IMR-90 (cell line): ENCODE results near the gene DNAJA4. TPM values are rescaled to one million over a fixed set of nuclear protein-coding genes. Genes with fewer than 3 reads are reported as not detected.
A peak's percentile ranks its signal among the peaks of the same experiment; 100 is the strongest.

Source experiments
- ATAC-seq: fragments of 200-7000 bp; cut with Tn5 transposase; 2 replicates; pipeline ENCODE4 v1.9.1; 2020; ENCODE audit warnings: low read depth, mild to moderate bottlenecking, moderate library complexity
- BruUV-seq: library from RNA; stranded (reverse); fragments of 400-500 nt; replicated peaks from 2 replicates; lab custom pipeline; 2021; lab: Mats Ljungman, UMichigan
- CTCF ChIA-PET: fragments of 300-600 bp; formaldehyde crosslinking; extraction: SDS; loops from one replicate; lab custom pipeline; 2021; ENCODE audit warnings: antibody characterized with exemption; lab: Yijun Ruan, JAX
- POLR2A ChIA-PET: fragments of 300-600 bp; sonication (Branson Sonifier 250); formaldehyde crosslinking; loops from one replicate; lab custom pipeline; 2022; ENCODE audit warnings: antibody characterized with exemption; ENCODE audit not compliant: unreplicated experiment; lab: Charles Lee
- DNase-seq: peaks from one replicate; pipeline ENCODE4 v3.0.0; 2013
- H2AFZ ChIP-seq: replicated peaks from 2 replicates; pipeline ENCODE3; 2013; ENCODE audit warnings: low read length, mild to moderate bottlenecking; ENCODE audit not compliant: poor library complexity
- H2AK5ac ChIP-seq: 2 replicates; pipeline ENCODE4 v1.6.1; 2013; ENCODE audit warnings: low read depth, low read length, inconsistent platforms
- H2AK9ac ChIP-seq: replicated peaks from 2 replicates; pipeline ENCODE3; 2013; ENCODE audit warnings: mild to moderate bottlenecking, low read depth, low read length, moderate library complexity; ENCODE audit not compliant: poor library complexity
- H2BK120ac ChIP-seq: 2 replicates; pipeline ENCODE4 v1.6.1; 2013; ENCODE audit warnings: low read depth, low read length, inconsistent platforms
- H2BK15ac ChIP-seq: 3 replicates; pipeline ENCODE4 v1.6.1; 2013; ENCODE audit warnings: low read depth, low read length, inconsistent platforms
- H2BK20ac ChIP-seq: 2 replicates; pipeline ENCODE4 v1.6.1; 2013; ENCODE audit warnings: low read depth, mild to moderate bottlenecking, inconsistent platforms, low read length, moderate library complexity
- H2BK5ac ChIP-seq: 2 replicates; pipeline ENCODE4 v1.6.1; 2013; ENCODE audit warnings: mild to moderate bottlenecking, low read depth, low read length, inconsistent platforms; ENCODE audit not compliant: poor library complexity, severe bottlenecking
- H3K14ac ChIP-seq: replicated peaks from 2 replicates; pipeline ENCODE4 v1.6.1; 2013; ENCODE audit warnings: low read depth, low read length, inconsistent platforms
- H3K18ac ChIP-seq: 2 replicates; pipeline ENCODE4 v1.6.1; 2013; ENCODE audit warnings: low read depth, low read length, control low read depth
- H3K23ac ChIP-seq: 2 replicates; pipeline ENCODE4 v1.6.1; 2013; ENCODE audit warnings: low read depth, low read length, inconsistent platforms
- H3K27ac ChIP-seq: 2 replicates; pipeline ENCODE4 v1.5.1; 2013; ENCODE audit warnings: mild to moderate bottlenecking, control low read depth, low read length; ENCODE audit not compliant: insufficient read depth
- H3K27me3 ChIP-seq: 2 replicates; pipeline ENCODE4 v1.6.1; 2013; ENCODE audit warnings: low read length; ENCODE audit not compliant: control insufficient read depth, insufficient read depth
- H3K36me3 ChIP-seq: 2 replicates; pipeline ENCODE4 v1.6.1; 2013; ENCODE audit warnings: low read length, mixed read lengths; ENCODE audit not compliant: control insufficient read depth, insufficient read depth
- H3K4ac ChIP-seq: 2 replicates; pipeline ENCODE4 v1.6.1; 2013; ENCODE audit warnings: low read depth, low read length, inconsistent platforms
- H3K4me1 ChIP-seq: 2 replicates; pipeline ENCODE4 v1.6.1; 2013; ENCODE audit warnings: low read length, mixed read lengths; ENCODE audit not compliant: control insufficient read depth, insufficient read depth
- H3K4me2 ChIP-seq: 2 replicates; pipeline ENCODE4 v1.6.1; 2013; ENCODE audit warnings: low read depth, mild to moderate bottlenecking, control low read depth, low read length, moderate library complexity
- H3K4me3 ChIP-seq: 2 replicates; pipeline ENCODE4 v1.5.1; 2013; ENCODE audit warnings: low read depth, mild to moderate bottlenecking, control low read depth, low read length, moderate library complexity; ENCODE audit not compliant: insufficient read depth
- H3K56ac ChIP-seq: 2 replicates; pipeline ENCODE4 v1.6.1; 2013; ENCODE audit warnings: low read length, inconsistent platforms; ENCODE audit not compliant: insufficient read depth; ENCODE audit errors: extremely low read depth
- H3K79me1 ChIP-seq, 2 experiments: 2 replicates each; pipeline ENCODE4 v1.6.1; 2013; ENCODE audit warnings: low read length in 2 of 2, inconsistent platforms in 1 of 2, low read depth in 1 of 2
- H3K9ac ChIP-seq: 2 replicates; pipeline ENCODE4 v1.6.1; 2013; ENCODE audit warnings: low read depth, low read length, control low read depth
- H3K9me1 ChIP-seq: 2 replicates; pipeline ENCODE4 v1.6.1; 2013; ENCODE audit warnings: low read length, inconsistent platforms; ENCODE audit not compliant: insufficient read depth
- H3K9me3 ChIP-seq: 2 replicates; pipeline ENCODE4 v1.6.1; 2013; ENCODE audit warnings: low read length; ENCODE audit not compliant: control insufficient read depth, insufficient read depth
- H4K20me1 ChIP-seq: 2 replicates; pipeline ENCODE4 v1.6.1; 2013; ENCODE audit warnings: low read length, inconsistent platforms; ENCODE audit not compliant: insufficient read depth
- H4K5ac ChIP-seq: 2 replicates; pipeline ENCODE4 v1.6.1; 2013; ENCODE audit warnings: mild to moderate bottlenecking, low read depth, low read length, control low read depth
- H4K8ac ChIP-seq, 2 experiments: 2 replicates each; pipeline ENCODE4 v1.6.1; 2013; ENCODE audit warnings: low read depth in 2 of 2, low read length in 2 of 2, control low read depth in 1 of 2, inconsistent platforms in 1 of 2
- H4K91ac ChIP-seq: 2 replicates; pipeline ENCODE4 v1.6.1; 2013; ENCODE audit warnings: low read depth, low read length, inconsistent platforms; ENCODE audit not compliant: insufficient read depth
- CEBPB ChIP-seq: IDR thresholded peaks from 2 replicates; pipeline ENCODE4 v1.6.1; 2012; ENCODE audit warnings: low read depth, low read length, improper control_type of control experiment
- MAFK ChIP-seq: IDR thresholded peaks from 2 replicates; pipeline ENCODE4 v1.6.1; 2012; ENCODE audit warnings: low read depth, low read length, improper control_type of control experiment
- MAZ ChIP-seq: IDR thresholded peaks from 2 replicates; pipeline ENCODE4 v1.6.1; 2012; ENCODE audit warnings: low read depth, mild to moderate bottlenecking, low read length, improper control_type of control experiment, moderate library complexity, borderline replicate concordance
- POLR2A ChIP-seq: IDR thresholded peaks from 2 replicates; pipeline ENCODE4 v1.6.1; 2012; ENCODE audit warnings: mild to moderate bottlenecking, low read depth, low read length
- RCOR1 ChIP-seq: IDR thresholded peaks from 2 replicates; pipeline ENCODE4 v1.6.1; 2012; ENCODE audit warnings: mild to moderate bottlenecking, low read length, improper control_type of control experiment; ENCODE audit not compliant: insufficient replicate concordance
- RFX5 ChIP-seq: IDR thresholded peaks from 2 replicates; pipeline ENCODE4 v1.8.0; 2012; ENCODE audit warnings: low read depth, mild to moderate bottlenecking, low read length, moderate library complexity
- SMC3 ChIP-seq: fragments of 150-350 bp; IDR thresholded peaks from 2 replicates; pipeline ENCODE4 v1.6.1; 2016; ENCODE audit warnings: low read depth, mild to moderate bottlenecking, antibody characterized with exemption, low read length, moderate library complexity
- WGBS, 2 experiments: methylation state at CpG; one replicate each; pipeline versions ENCODE4 v1.1.5 to v1.1.7; 2013; ENCODE audit warnings: missing lambda C conversion rate in 2 of 2; ENCODE audit not compliant: insufficient read length in 1 of 2; ENCODE audit errors: extremely low coverage in 2 of 2; 5-methylcytosine and 5-hydroxymethylcytosine counted together
- dilution Hi-C: fragments of 300-500 bp; cut with HindIII; formaldehyde crosslinking; loops from one replicate; pipeline ENCODE4 v1.14.3; 2018; ENCODE audit warnings: low sequenced_read_pairs; ENCODE audit not compliant: unreplicated experiment
- in situ Hi-C: fragments of 300-500 bp; cut with MboI; formaldehyde crosslinking; loops from 3 replicates; pipeline ENCODE4 v1.14.3; 2019; ENCODE audit warnings: low sequenced_read_pairs, inconsistent platforms, mixed read lengths
- intact Hi-C: fragments of 100-400 bp; cut with micrococcal nuclease; formaldehyde crosslinking; loops from 2 replicates; pipeline ENCODE4 v1.10.0; 2022
- polyA plus RNA-seq, 3 experiments: library from polyadenylated mRNA; depleted of rRNA; stranded (reverse); fragments of >200 nt; gene quantifications; 2 replicates each; pipeline ENCODE4 v1.2.3, GENCODE V29; 2012; ENCODE audit warnings: low replicate concordance in 1 of 3
- total RNA-seq: library from RNA; depleted of rRNA; stranded (reverse); fragments of >200 nt; gene quantifications from 2 replicates; pipeline ENCODE4 v1.2.3, GENCODE V29; 2012
- TF ChIP-seq, protein P1 (sequence below): conservative IDR thresholded peaks from 2 replicates; pipeline ENCODE4 v1.5.1; 2012; ENCODE audit warnings: mild to moderate bottlenecking, low read depth, low read length, improper control_type of control experiment

The DNAJA4 gene
- total and polyA plus RNA-seq, 2 of the 4 experiments (the other 2 are of a cell fraction), result 0.18 to 0.32 TPM

DNA sequence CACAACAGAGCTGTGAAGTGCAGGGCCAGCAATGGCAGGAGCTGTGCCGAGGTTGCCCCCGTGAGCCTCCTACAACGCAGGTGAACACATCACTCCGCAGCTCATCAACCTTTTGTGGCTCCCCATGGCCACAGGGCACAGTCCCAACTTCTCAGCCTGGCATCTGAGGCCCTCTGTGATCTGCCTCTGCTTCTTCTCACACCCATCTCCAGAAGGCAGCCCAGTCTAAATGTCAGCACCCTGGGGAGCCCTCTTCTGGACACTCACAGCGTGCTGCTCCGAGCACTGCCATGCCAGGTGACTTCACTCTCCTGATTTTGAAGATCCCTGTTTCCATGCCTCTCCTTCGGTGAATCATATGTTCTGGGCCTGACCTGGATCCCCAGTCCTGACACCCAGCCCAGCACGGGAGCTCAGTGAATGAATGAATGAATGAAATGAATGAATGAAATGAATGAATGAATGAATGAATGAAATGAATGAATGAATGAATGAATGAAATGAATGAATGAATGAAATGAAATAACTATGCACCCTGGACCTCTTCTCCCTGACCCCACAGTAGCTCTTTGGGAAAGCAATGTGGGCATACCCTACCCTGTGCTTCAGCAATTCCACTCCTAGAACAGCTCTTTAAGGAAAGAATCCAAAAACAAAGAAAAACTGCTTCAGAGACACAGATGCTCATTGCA, 52.9 kb downstream of the DNAJA4 start:
- Histone ChIP-seq H3K36me3 (no peaks in the 10 kb centered on the region), H3K9me1 (peaks cover 6% of the 10 kb centered on the region; the same call in 1 of the 2 replicates), H4K8ac (no peak overlapping the region), H2BK15ac (no peak overlapping the region), H3K4me2 (no peak overlapping the region), H2AK9ac (no peak overlapping the region), H2AFZ (no peak overlapping the region), H3K4ac (no peak overlapping the region), H2BK5ac (no peak overlapping the region), H3K23ac (no peak overlapping the region), H4K91ac (no peak overlapping the region), H4K20me1 (no peaks in the 10 kb centered on the region), H2AK5ac (no peak overlapping the region), H3K9me3 (no peaks in the 10 kb centered on the region), H3K9ac (no peak overlapping the region), H3K4me1 (no peaks in the 10 kb centered on the region), H4K5ac (no peak overlapping the region), H3K27me3 (peaks cover 23% of the 10 kb centered on the region; the same call in 1 of the 2 replicates), H2BK120ac (no peak overlapping the region), H3K18ac (no peak overlapping the region), H3K56ac (no peak overlapping the region), H3K79me1 (no peaks in the 10 kb centered on the region), H2BK20ac (no peak overlapping the region), H3K4me3 (no peak overlapping the region), H3K14ac (no peak overlapping the region), H3K27ac (no peak overlapping the region)
- no peak for TF ChIP-seq RFX5
- no peak for TF ChIP-seq CEBPB
- no peak for TF ChIP-seq MAFK
- TF ChIP-seq MAZ, result no peak
- TF ChIP-seq POLR2A, result no peak
- TF ChIP-seq RCOR1, result no peak
- TF ChIP-seq SMC3, result no peak
- TF ChIP-seq, protein P1, sequence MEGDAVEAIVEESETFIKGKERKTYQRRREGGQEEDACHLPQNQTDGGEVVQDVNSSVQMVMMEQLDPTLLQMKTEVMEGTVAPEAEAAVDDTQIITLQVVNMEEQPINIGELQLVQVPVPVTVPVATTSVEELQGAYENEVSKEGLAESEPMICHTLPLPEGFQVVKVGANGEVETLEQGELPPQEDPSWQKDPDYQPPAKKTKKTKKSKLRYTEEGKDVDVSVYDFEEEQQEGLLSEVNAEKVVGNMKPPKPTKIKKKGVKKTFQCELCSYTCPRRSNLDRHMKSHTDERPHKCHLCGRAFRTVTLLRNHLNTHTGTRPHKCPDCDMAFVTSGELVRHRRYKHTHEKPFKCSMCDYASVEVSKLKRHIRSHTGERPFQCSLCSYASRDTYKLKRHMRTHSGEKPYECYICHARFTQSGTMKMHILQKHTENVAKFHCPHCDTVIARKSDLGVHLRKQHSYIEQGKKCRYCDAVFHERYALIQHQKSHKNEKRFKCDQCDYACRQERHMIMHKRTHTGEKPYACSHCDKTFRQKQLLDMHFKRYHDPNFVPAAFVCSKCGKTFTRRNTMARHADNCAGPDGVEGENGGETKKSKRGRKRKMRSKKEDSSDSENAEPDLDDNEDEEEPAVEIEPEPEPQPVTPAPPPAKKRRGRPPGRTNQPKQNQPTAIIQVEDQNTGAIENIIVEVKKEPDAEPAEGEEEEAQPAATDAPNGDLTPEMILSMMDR, result no peak; the same call in 1 of the 2 replicates
- intact Hi-C loops, result no loop called here
- BruUV-seq, result no TSS peak
- no peak for DNase-seq
- ChIA-PET CTCF (no interaction called here), POLR2A (no interaction called here)
- dilution Hi-C loops, result no loop called here
- 75% methylated on average over 2 of the region's 8 CpGs; no CpG with 5 or more reads in 1 of the 2 experiments for WGBS, 2 experiments
- in situ Hi-C loops, result no loop called here
- ATAC-seq, result peak; percentile 56; the same call in 1 of the 2 replicates
